Duodenal mucosa (tissue), 2 donors: ENCODE data around the gene ATXN10.

Experiments
- H3K27ac ChIP-seq: one replicate; pipeline ENCODE4 v1.7.0; 2013; ENCODE audit warnings: low read depth, low read length
- H3K27me3 ChIP-seq, 2 donors: one replicate each; pipeline ENCODE4 v1.7.0; 2013; ENCODE audit warnings: low read length in 2 of 2, control low read depth in 1 of 2; ENCODE audit not compliant: insufficient read depth in 2 of 2, control insufficient read depth in 1 of 2
- H3K36me3 ChIP-seq, 2 donors: one replicate each; pipeline ENCODE4 v1.7.0; 2013; ENCODE audit warnings: low read length in 2 of 2, control low read depth in 1 of 2; ENCODE audit not compliant: insufficient read depth in 2 of 2, control insufficient read depth in 1 of 2
- H3K4me1 ChIP-seq, 2 donors: one replicate each; pipeline ENCODE4 v1.7.0; 2013; ENCODE audit warnings: low read length in 2 of 2, control low read depth in 1 of 2; ENCODE audit not compliant: insufficient read depth in 2 of 2, control insufficient read depth in 1 of 2
- H3K4me3 ChIP-seq, 2 donors: one replicate each; pipeline ENCODE4 v1.7.0; 2013; ENCODE audit warnings: low read length in 2 of 2, low read depth in 1 of 2
- H3K9ac ChIP-seq, 2 donors: one replicate each; pipeline ENCODE4 v1.7.0; 2013; ENCODE audit warnings: low read length in 2 of 2, low read depth in 1 of 2
- H3K9me3 ChIP-seq, 2 donors: one replicate each; pipeline ENCODE4 v1.7.0; 2013; ENCODE audit warnings: low read length in 2 of 2, control low read depth in 1 of 2; ENCODE audit not compliant: control insufficient read depth in 1 of 2

The ATXN10 gene

GRCh38 chr22:45777852-45778375 lies 106.3 kb downstream of the ATXN10 start:
- H3K36me3 ChIP-seq, result no peaks in the 10 kb centered on the region
- H3K27me3 ChIP-seq, result no peaks in the 10 kb centered on the region
- H3K4me1 ChIP-seq, result peaks cover 0 to 3% of the 10 kb centered on the region in 2 donors
- no peak overlapping the region for H3K4me3 ChIP-seq
- H3K9me3 ChIP-seq, result no peaks in the 10 kb centered on the region
- no peak overlapping the region for H3K27ac ChIP-seq
- H3K9ac ChIP-seq, result no peak overlapping the region

- Histone ChIP-seq H3K27ac (no peak overlapping the region), H3K4me1 (peaks cover 0 to 12% of the 10 kb centered on the region in 2 donors), H3K36me3 (no peaks in the 10 kb centered on the region), H3K9ac (no peak overlapping the region), H3K9me3 (no peaks in the 10 kb centered on the region), H3K27me3 (no peaks in the 10 kb centered on the region), H3K4me3 (no peak overlapping the region)
Observed at GRCh38 chr22:45781459-45781858, 109.8 kb downstream of the ATXN10 start.

- Histone ChIP-seq H3K4me3 (no peak overlapping the region), H3K27ac (no peak overlapping the region), H3K27me3 (no peaks in the 10 kb centered on the region), H3K36me3 (no peaks in the 10 kb centered on the region), H3K4me1 (peaks cover 0 to 12% of the 10 kb centered on the region in 2 donors), H3K9ac (no peak overlapping the region), H3K9me3 (no peaks in the 10 kb centered on the region)
Observed at GRCh38 chr22:45781966-45782365, 110.3 kb downstream of the ATXN10 start.

GRCh38 chr22:45783021-45783420 lies 111.4 kb downstream of the ATXN10 start:
- Histone ChIP-seq H3K27me3 (no peaks in the 10 kb centered on the region), H3K27ac (no peak overlapping the region), H3K9ac (no peak overlapping the region), H3K36me3 (no peaks in the 10 kb centered on the region), H3K4me3 (no peak overlapping the region), H3K4me1 (peaks cover 0 to 12% of the 10 kb centered on the region in 2 donors), H3K9me3 (no peaks in the 10 kb centered on the region)

- Histone ChIP-seq H3K27ac (no peak overlapping the region), H3K9me3 (no peaks in the 10 kb centered on the region), H3K4me1 (peaks cover 0 to 12% of the 10 kb centered on the region in 2 donors), H3K36me3 (no peaks in the 10 kb centered on the region), H3K4me3 (no peak overlapping the region), H3K27me3 (no peaks in the 10 kb centered on the region), H3K9ac (no peak overlapping the region)
Observed at GRCh38 chr22:45783690-45784089, 112.1 kb downstream of the ATXN10 start.

GRCh38 chr22:45784357-45785277 lies 113.0 kb downstream of the ATXN10 start:
- Histone ChIP-seq H3K9ac (no peak overlapping the region), H3K4me3 (no peak overlapping the region), H3K4me1 (peaks cover 0 to 12% of the 10 kb centered on the region in 2 donors), H3K9me3 (no peaks in the 10 kb centered on the region), H3K27ac (no peak overlapping the region), H3K27me3 (no peaks in the 10 kb centered on the region), H3K36me3 (no peaks in the 10 kb centered on the region)

- Histone ChIP-seq H3K4me1 (peaks cover 0 to 12% of the 10 kb centered on the region in 2 donors), H3K9me3 (no peaks in the 10 kb centered on the region)
Observed at GRCh38 chr22:45785458-45785857, 113.8 kb downstream of the ATXN10 start.

GRCh38 chr22:45786726-45787125 lies 115.1 kb downstream of the ATXN10 start:
- H3K9ac ChIP-seq, result no peak overlapping the region
- no peak overlapping the region for H3K27ac ChIP-seq
- H3K27me3 ChIP-seq, result no peaks in the 10 kb centered on the region
- H3K4me1 ChIP-seq, result peaks cover 0 to 12% of the 10 kb centered on the region in 2 donors
- no peaks in the 10 kb centered on the region for H3K9me3 ChIP-seq
- no peaks in the 10 kb centered on the region for H3K36me3 ChIP-seq
- H3K4me3 ChIP-seq, result no peak overlapping the region

More at GRCh38 chr22:45785458-45785857, 113.8 kb downstream of the ATXN10 start:
- Histone ChIP-seq H3K27me3 (no peaks in the 10 kb centered on the region), H3K4me3 (no peak overlapping the region), H3K9ac (no peak overlapping the region), H3K27ac (no peak overlapping the region), H3K36me3 (no peaks in the 10 kb centered on the region)

- H3K27ac ChIP-seq, result no peak overlapping the region
- H3K36me3 ChIP-seq, result no peaks in the 10 kb centered on the region
- H3K27me3 ChIP-seq, result no peaks in the 10 kb centered on the region
- no peaks in the 10 kb centered on the region for H3K9me3 ChIP-seq
- H3K4me3 ChIP-seq, result no peak overlapping the region
- H3K4me1 ChIP-seq, result peaks cover 0 to 11% of the 10 kb centered on the region in 2 donors
- H3K9ac ChIP-seq, result no peak overlapping the region
Observed at GRCh38 chr22:45787759-45788158, 116.1 kb downstream of the ATXN10 start.

GRCh38 chr22:45788522-45788921 lies 116.9 kb downstream of the ATXN10 start:
- Histone ChIP-seq H3K9ac (no peak overlapping the region), H3K27ac (no peak overlapping the region), H3K9me3 (peaks cover 0 to under 1% of the 10 kb centered on the region in 2 donors), H3K36me3 (peaks cover 0 to under 1% of the 10 kb centered on the region in 2 donors), H3K27me3 (no peaks in the 10 kb centered on the region), H3K4me1 (peaks cover 0 to 4% of the 10 kb centered on the region in 2 donors), H3K4me3 (no peak overlapping the region)
